ENCODE results near the gene MRPL39. TPM values are rescaled to one million over a fixed set of nuclear protein-coding genes. Genes with fewer than 3 reads are reported as not detected.

MRPL39 gene
- total RNA-seq, 4 donors from 2014 or later = 12.5 to 30.5 (median 28.1) TPM

GRCh38 chr21:25562660-25563059 is 44.6 kb downstream of the MRPL39 start:
- intact Hi-C loops (cut with DNase I) = no loop called here
- Histone ChIP-seq H3K4me3 (peak overlapping the region; percentile 42 to 77 (median 52)), H3K27ac (peak overlapping the region in 3 of 4 donors; percentile 24 to 79 (median 68)), H3K36me3 (peaks cover 0 to 15% (median 0%) of the 10 kb centered on the region in 3 donors), H3K27me3 (no peaks in the 10 kb centered on the region), H3K9me3 (no peaks in the 10 kb centered on the region), H3K4me1 (peaks cover 0 to 31% (median 0%) of the 10 kb centered on the region in 3 donors)
- DNase-seq = no peak
- 66 to 72% methylated on average over 10 of the region's 10 CpGs for WGBS, 2 donors
- TF ChIP-seq POLR2A (IDR thresholded peaks at IDR 0.05) (no peak), CTCF (IDR thresholded peaks at IDR 0.05) (no peak)

GRCh38 chr21:25561668-25562641 is 45.3 kb downstream of the MRPL39 start:
- H3K9me3 ChIP-seq = no peaks in the 10 kb centered on the region
- H3K4me1 ChIP-seq = peaks cover 0 to 31% (median 0%) of the 10 kb centered on the region in 3 donors
- peak overlapping the region; percentile 42 to 77 (median 52) for H3K4me3 ChIP-seq
- H3K27me3 ChIP-seq = no peaks in the 10 kb centered on the region
- peak overlapping the region; percentile 24 to 79 (median 65) for H3K27ac ChIP-seq
- WGBS, 2 donors = 0 to 2% methylated on average over 24 to 26 of the region's 74 CpGs
- no peak for DNase-seq
- TF ChIP-seq POLR2A (IDR thresholded peaks at IDR 0.05) = peak in 2 of 4 donors; percentile 18 to 39
- peak in 2 of 6 experiments; percentile 8 to 17 for TF ChIP-seq CTCF (IDR thresholded peaks at IDR 0.05)
- peaks cover 0 to 15% (median 0%) of the 10 kb centered on the region in 3 donors for H3K36me3 ChIP-seq
- intact Hi-C loops (cut with DNase I) = no loop called here

DNA sequence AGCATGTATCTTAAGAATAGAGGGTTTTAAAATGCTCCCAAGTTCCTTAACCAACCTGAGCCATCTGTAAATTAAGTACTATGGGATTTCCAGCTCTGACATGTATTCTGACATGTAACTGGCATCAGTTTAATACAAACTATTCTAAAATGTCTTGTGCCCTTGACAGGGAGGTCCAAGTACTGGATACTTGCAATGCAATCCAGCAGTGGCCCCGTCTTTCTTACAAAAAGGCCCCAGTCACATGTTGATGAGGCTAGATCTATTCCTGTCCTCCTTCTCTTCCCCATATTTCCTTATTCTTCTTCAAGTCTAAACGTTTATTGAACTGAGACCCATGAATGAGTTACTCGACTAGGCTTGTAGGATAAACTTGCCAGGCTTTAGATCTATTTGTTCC is 46.4 kb downstream of the MRPL39 start:
- Histone ChIP-seq H3K4me1 (peaks cover 0 to 31% (median 0%) of the 10 kb centered on the region in 3 donors), H3K27me3 (no peaks in the 10 kb centered on the region), H3K4me3 (peak overlapping the region in 1 of 4 donors; percentile 77), H3K27ac (peak overlapping the region in 1 of 4 donors; percentile 68), H3K36me3 (peaks cover 0 to 6% (median 0%) of the 10 kb centered on the region in 3 donors), H3K9me3 (no peaks in the 10 kb centered on the region)
- no peak for TF ChIP-seq CTCF (IDR thresholded peaks at IDR 0.05)
- no peak for TF ChIP-seq POLR2A (IDR thresholded peaks at IDR 0.05)
- intact Hi-C loops (cut with DNase I) = no loop called here
- no peak for DNase-seq
- WGBS, 2 donors = 64 to 67% methylated on average over 3 of the region's 3 CpGs

DNA sequence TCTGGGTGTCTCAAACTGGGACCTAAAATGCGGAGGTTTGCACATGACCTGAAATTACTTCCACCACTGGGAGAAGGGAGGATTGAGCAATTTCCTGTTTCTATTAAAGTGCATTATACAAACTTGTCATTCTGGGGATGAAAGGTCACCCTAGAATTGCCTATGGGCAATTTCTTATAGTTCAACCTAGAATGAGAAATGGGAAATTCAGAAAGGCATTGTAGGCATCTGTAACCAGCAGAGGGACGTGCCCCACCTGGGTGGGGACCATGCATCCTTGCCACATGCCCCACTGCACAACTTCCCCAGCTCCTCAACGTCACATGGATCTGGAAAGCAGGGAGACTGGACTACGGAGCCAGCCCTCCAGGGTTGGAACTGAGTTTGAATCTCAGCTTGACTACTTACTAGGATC is 47.0 kb downstream of the MRPL39 start:
- no peak overlapping the region for H3K4me3 ChIP-seq
- H3K27me3 ChIP-seq = no peaks in the 10 kb centered on the region
- intact Hi-C loops (cut with DNase I) = no loop called here

More for the DNA sequence above, 47.0 kb downstream of the MRPL39 start:
- 82 to 83% methylated on average over 4 of the region's 4 CpGs for WGBS, 2 donors
- H3K36me3 ChIP-seq = no peaks in the 10 kb centered on the region
- TF ChIP-seq CTCF (IDR thresholded peaks at IDR 0.05) (no peak), POLR2A (IDR thresholded peaks at IDR 0.05) (no peak)
- no peaks in the 10 kb centered on the region for H3K9me3 ChIP-seq
- DNase-seq = no peak
- peaks cover 0 to 31% (median 0%) of the 10 kb centered on the region in 3 donors for H3K4me1 ChIP-seq
- no peak overlapping the region for H3K27ac ChIP-seq
